OCI-M1 (cell line): ENCODE data around the gene ZC3H12D.
"Not testable (repeated sequence)": the region's sequence is repeated elsewhere in the genome, so short reads cannot be mapped to it uniquely, and the experiment has no call there.

Source experiments
- DNase-seq: peaks from one replicate; lab custom pipeline; 2025; lab: John Stamatoyannopoulos, UW

The ZC3H12D gene

GRCh38 chr6:149484733-149485700 is at the start of gene ZC3H12D:
ZC3H12D (minus strand) TSS chr6:149485014; CDS start chr6:149474543, 10,471 bp downstream.
- DNase-seq: peak; percentile 34

DNA sequence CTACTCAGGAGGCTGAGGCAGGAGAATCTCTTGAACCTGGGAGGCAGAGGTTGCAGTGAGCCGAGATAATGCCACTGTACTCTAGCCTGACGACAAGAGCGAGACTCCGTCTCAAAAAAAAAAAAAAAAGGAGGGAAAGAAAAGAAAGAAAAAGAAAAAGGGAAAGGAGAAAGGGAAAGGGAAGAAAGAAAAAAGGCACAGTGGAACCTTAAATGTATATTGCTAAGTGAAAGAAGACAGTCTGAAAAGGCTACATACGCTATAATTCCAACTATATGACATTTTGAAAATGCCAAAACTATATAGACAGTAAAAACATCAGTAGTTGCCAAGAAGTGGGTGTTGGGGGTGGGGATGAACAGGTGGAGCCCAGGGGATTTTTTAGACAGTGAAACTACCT is 44.8 kb upstream of the ZC3H12D start:
- DNase-seq: no peak

DNA sequence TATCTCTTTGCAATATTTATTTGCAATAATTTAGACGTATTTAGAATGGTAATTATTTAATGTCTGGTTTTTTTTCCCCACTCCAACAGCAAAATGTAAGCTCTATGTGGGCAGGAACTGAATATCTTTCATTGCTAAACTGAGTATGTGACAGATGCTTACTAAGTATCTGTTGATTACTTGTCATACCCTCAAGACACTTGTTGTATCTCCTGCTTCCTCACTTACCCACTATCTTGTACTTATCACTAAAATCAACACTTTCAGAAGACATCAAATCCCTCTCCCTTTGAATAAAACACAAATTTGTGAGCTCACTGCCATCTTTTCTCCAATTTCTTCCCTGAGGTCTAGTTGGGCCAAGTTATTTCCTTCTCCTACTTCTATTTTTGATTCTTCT is 30.7 kb upstream of the ZC3H12D start:
- DNase-seq: no peak

GRCh38 chr6:149513915-149514314 is 29.1 kb upstream of the ZC3H12D start:
- no peak for DNase-seq

DNA sequence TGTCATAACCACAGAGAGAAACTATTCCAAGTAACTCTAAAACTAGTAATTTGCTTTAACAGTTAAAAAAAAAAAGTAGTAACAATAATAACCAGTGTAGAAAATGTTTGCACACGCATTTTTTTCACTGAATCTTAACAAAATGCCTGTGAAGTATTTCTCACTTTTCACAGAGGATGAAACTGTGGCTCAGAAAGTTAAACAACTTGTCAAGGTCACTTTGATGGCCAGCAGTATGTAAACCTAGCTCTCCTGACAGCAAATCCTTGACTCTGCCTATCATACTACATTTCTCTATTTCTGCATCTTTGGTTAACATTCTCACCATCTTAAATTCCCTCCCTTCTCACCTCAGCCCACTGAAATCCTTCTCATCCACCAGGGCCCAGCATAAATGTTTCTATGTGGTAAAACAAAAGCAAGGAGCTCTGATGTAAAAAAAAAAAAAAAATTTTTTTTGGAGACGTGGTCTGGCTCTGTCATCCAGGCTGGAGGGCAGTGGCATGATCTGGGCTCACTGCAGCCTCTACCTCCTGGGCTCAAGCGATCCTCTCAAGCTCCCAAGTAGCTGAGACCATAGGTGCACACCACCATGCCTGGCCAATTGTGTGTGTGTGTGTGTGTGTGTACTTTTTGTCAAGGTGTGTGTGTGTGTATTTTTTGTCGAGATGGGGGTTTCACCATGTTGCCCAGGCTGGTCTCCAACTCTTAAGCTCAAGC is 26.1 kb upstream of the ZC3H12D start:
- DNase-seq: no peak

DNA sequence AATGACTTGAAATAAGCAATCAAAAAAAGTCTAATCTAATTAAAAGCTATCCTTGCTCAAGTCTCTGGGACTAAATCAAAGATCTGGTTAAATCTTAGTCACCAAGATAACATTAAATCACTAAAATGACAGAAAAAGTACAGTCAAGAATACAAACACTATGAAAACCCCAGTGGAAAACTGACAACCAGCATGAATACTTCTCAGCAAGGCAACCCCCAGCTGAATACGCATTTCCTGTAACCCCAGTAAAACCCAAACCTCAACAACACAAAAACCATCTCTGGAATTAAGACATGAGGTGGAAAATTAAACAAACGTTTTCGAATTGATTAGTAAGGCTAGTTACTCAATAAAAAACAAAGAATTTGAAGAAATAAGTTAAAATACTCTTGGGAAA is 23.7 kb upstream of the ZC3H12D start:
- DNase-seq: no peak

DNA sequence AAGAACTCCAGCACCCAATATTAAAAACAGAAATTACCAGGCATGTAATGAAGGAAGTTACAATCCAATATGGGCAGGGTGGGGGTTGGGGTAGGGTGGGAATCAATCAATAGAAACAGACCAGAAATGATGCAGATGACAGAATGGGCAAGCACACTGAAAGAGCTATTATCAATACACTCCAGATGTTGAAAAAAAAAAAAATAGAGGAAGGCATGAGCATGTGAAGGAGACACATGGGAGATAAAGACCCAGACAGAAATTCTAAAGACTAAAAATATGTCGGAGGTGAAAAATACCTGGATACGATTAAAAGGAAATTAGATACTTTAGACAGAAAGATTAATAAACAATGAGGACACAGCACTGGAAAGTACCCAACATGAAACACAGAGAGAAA is 19.1 kb upstream of the ZC3H12D start:
- DNase-seq: peak; percentile 81

- peak; percentile 51 for DNase-seq
These were observed 18.5 kb upstream of the ZC3H12D start for GRCh38 chr6:149503276-149503675.

DNA sequence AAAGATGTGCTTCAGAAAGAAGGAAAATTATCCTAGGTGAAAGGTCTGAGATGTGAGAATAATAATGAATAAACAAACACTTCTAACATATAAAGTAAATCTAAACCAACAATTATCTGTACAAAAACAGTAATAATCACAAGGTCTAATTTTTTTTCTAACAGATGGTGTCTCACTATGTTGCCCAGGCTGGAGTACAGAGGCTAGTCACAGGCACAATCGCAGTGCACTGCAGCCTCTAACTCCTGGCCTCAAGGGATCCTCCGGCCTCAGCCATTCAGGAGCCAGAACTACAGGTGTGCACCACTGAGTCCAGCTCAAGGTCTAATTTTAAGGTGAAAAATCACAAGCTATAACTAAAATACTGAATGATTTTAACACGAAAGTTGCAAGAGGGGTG is 17.0 kb upstream of the ZC3H12D start:
- no peak for DNase-seq

DNA sequence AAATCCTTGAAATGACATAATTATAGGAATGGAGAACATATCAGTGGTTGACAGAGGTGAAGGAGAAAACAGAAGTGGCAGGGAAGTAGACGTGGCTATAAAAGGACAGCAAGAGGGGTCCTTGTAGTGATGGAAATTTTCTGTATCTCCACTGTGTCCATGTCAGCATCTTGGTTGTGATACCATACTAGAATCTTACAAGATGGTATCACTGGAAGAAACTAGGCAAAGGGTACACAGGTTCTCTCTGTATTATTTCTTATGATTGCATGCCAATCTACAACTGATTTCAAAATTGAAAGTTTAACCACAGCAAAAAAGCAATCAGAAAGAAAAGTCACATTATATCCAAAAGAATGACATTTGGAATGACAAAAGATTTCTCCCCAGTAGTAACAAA is 16.4 kb upstream of the ZC3H12D start:
- no peak for DNase-seq

DNA sequence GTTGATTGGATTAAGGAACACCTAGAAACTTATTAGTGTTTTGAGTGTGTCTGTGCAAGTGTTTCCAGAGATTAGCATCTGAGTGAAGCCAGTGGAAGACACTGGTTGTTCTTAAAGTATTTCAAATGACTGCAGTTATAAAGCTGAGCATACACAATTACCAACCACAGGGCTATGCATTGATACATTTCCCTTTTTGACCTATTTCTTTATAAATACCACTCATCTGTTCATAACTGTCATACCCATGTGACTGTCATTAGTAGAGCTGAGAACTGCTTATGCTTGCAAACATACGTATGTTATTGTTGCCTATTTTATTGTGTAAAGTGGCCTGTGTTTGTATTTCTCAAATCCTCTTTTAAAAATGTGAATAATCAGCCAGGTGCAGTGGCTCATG is 15.3 kb upstream of the ZC3H12D start:
- no peak for DNase-seq

DNA sequence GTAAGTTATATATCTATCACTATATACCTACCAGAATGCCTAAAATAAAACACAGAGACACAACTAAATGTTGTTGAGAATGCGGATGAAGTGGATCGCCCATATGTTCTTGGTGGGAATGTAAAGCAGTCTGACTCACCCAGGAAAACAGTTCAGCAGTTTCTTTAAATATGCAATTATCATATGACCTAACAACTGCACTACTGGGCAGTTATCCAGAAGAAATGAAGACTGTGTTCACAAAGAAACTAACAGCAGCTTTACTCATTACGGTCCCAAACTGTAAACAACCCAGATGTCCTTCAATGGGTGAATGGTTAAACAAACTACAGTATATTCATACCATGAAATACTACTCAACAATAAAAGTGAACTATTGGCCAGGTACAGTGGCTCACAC is 14.3 kb upstream of the ZC3H12D start:
- no peak for DNase-seq

DNA sequence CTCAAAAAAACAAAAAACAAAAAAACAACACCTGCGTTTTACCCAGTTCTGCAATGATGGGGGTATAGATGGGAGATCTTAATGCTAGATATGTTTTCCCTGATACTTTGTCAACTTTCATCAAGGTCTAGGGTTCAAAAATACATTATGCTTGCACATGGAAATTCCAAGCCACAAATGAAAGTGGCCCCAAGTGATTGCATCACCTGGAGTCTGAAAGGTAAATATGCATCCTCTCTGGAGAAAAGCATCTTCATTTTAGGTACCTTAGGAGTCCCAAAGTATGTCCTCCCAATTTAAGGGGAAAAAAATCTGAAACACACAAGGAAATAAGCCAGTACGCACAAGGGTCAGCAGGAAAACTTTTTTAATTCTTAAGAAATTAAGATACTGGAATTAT is 12.6 kb upstream of the ZC3H12D start:
- no peak for DNase-seq

DNA sequence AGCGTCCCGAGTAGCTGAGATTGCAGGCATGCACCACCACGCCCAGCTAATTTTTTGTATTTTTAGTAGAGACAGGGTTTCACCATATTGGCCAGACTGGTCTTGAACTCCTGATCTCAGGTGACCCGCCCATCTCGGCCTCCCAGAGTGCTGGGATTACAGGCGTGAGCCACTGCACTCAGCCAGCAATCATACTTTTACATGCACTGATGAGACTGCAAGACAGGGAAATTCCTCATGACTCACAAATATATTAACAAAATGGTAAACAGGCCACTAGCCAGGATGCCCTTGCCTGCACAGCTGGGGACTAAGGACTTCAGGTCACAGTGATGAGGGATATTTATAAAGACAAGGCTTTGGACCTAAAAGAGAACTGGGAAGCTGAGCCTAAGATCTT is 11.8 kb upstream of the ZC3H12D start:
- not testable (repeated sequence) for DNase-seq

DNA sequence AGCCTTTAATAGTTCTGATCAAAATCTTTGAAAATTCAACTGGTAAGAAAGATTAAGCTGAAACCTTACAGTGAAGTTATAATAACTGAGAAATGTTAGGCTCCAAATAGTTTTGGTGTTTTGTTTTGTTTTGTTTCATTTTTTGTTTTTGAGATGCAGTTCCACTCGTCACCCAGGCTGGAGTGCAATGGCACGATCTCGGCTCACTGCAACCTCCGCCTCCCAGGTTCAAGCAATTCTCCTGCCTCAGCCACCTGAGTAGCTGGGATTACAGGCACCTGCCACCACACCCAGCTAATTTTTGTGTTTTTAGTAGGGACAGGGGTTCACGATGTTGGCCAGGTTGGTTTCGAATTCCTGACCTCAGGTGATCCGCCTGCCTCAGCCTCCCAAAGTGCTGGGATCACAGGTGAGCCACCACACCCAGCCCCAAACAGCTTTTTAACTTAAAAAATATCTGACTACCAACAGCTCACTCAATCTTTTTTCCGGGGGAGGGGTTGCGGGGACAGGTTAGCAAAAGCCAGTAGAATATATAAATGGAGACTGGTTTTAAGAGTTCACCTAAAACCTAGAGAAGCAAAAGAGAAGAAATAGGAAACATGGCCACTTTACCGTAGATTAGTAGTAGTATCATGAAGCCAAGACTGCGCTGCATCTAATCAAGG is 10.7 kb upstream of the ZC3H12D start:
- not testable (repeated sequence) for DNase-seq

DNA sequence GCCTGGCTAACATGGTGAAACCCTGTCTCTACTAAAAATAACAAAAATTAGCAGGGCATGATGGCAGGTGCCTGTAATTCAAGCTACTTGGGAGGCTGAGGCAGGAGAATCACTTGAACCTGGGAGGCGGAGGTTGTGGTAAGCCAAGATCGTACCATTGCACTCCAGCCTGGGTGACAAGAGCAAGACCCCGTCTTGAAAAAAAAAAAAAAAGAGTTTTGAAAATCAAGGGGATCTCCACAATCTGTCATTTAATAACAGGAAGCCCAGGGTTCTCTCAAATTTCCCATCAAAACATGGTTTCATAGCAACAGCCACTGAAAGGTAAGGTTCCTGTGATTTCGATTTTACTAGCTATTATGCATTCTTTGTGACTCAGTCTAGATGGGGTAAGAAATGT is 10.0 kb upstream of the ZC3H12D start:
- DNase-seq: not testable (repeated sequence)

GRCh38 chr6:149493761-149494320 is 9.0 kb upstream of the ZC3H12D start:
- no peak for DNase-seq

DNA sequence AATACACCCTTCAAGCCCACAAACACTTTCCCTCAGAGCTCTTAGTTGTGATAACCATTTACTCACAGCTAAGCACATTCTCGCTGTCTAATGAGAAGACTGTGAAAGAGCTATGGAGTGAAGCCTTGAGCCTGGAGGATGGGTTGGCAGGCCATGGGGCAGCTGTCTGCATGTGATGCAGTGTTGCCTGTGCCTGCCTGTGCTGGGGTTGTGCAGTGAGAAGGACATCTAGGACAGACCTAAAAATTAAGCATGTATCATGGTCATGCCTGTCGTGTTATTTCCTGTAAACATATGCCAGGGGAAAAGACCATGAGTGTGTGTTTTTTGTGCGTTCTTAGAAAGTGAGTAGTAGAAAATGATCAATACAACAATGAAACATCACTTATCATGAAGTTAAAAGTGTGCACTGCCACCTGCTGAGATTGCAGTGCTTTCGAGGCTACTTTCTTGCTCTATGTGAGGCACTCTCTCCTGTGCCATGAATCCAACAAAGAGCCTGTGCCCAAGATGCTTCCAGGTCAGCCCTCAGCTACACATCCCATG is 8.1 kb upstream of the ZC3H12D start:
- DNase-seq: no peak

DNA sequence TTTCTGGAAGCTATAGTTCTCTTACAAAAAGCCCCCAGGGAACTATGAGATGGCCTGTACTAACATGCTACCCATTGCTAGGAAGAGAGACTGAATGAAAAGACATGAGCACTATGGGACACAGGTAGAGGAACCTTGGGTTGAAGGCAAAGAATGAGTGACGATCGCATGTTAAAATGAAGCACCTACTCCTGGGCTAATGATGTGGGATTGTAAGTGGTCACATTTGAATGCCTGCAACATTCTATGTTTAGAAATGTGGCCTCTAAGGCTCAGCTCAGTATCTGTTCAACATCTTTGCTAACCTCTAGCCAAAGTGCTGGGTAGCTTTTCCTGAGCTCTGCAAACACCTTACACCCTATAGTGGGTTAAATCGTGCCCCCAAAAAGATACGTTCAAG is 5.2 kb upstream of the ZC3H12D start:
- no peak for DNase-seq

- DNase-seq: no peak
These were observed 4.0 kb upstream of the ZC3H12D start for GRCh38 chr6:149488815-149489214.

- DNase-seq: no peak
These were observed 2.5 kb upstream of the ZC3H12D start for GRCh38 chr6:149487316-149487715.
